ENCODE results near the gene KCNA1.

KCNA1 gene

GRCh38 chr12:4961311-4961710 is 51.6 kb downstream of the KCNA1 start:
- Histone ChIP-seq H2AK5ac (ENCODE audit: low read depth, low read length) (no peak overlapping the region), H3K27ac (replicated peaks; ENCODE audit: low read length) (no peak overlapping the region), H3K36me3 (replicated peaks in 1 of 2; ENCODE audit: control insufficient read depth in 2 of 2, insufficient read depth in 2 of 2, low read length in 2 of 2) (no peaks in the 10 kb centered on the region), H3K79me1 (ENCODE audit: low read depth, low read length) (no peaks in the 10 kb centered on the region), H3K14ac (ENCODE audit: low read length) (no peak overlapping the region), H3K9ac (ENCODE audit: low read depth, low read length, poor library complexity) (no peak overlapping the region), H4K8ac (ENCODE audit: low read depth, low read length) (no peak overlapping the region), H3K4me3 (ENCODE audit: low read length in 2 of 2) (no peak overlapping the region), H3K23ac (ENCODE audit: low read depth, low read length, poor library complexity) (no peak overlapping the region), H2BK12ac (ENCODE audit: low read length) (no peak overlapping the region), H3K4ac (ENCODE audit: low read length) (no peak overlapping the region), H2AFZ (ENCODE audit: low read length) (no peak overlapping the region), H3K18ac (ENCODE audit: low read length) (no peak overlapping the region), H2BK5ac (ENCODE audit: low read length) (no peak overlapping the region), H4K91ac (ENCODE audit: low read depth, low read length, poor library complexity) (no peak overlapping the region), H3K9me3 (replicated peaks in 1 of 2; ENCODE audit: control insufficient read depth in 2 of 2, insufficient read depth in 1 of 2, low read depth in 1 of 2, low read length in 2 of 2) (no peaks in the 10 kb centered on the region), H3K4me1 (ENCODE audit: control insufficient read depth in 2 of 2, insufficient read depth in 1 of 2, low read depth in 1 of 2, low read length in 2 of 2) (peaks cover 0 to 3% of the 10 kb centered on the region in 2 donors), H3K27me3 (ENCODE audit: control insufficient read depth in 3 of 3, insufficient read depth in 3 of 3, low read depth in 1 of 3, low read length in 3 of 3) (peaks cover 0 to 28% (median 0%) of the 10 kb centered on the region in 3 experiments), H2BK120ac (ENCODE audit: low read depth, low read length) (no peak overlapping the region), H2BK15ac (ENCODE audit: low read length) (no peak overlapping the region), H3K4me2 (ENCODE audit: insufficient read depth, low read length, poor library complexity, severe bottlenecking) (no peak overlapping the region)
- no peak for DNase-seq (ENCODE audit: low spot score)
- WGBS, 2 donors (ENCODE audit: extremely low coverage in 2 of 2, insufficient read length in 2 of 2, insufficient replicate concordance in 1 of 2) = no CpG with 5 or more reads among the region's 3 CpGs

GRCh38 chr12:4962539-4963486 is 53.1 kb downstream of the KCNA1 start:
- no peak overlapping the region for H3K4me2 ChIP-seq (ENCODE audit: insufficient read depth, low read length, poor library complexity, severe bottlenecking)
- peaks cover 0 to 34% (median 0%) of the 10 kb centered on the region in 3 experiments for H3K27me3 ChIP-seq (ENCODE audit: control insufficient read depth in 3 of 3, insufficient read depth in 3 of 3, low read depth in 1 of 3, low read length in 3 of 3)
- DNase-seq (ENCODE audit: low spot score) = no peak
- no peak overlapping the region for H4K91ac ChIP-seq (ENCODE audit: low read depth, low read length, poor library complexity)
- H2BK120ac ChIP-seq (ENCODE audit: low read depth, low read length) = no peak overlapping the region
- H3K14ac ChIP-seq (ENCODE audit: low read length) = peak overlapping the region; percentile 74
- no peaks in the 10 kb centered on the region for H3K79me1 ChIP-seq (ENCODE audit: low read depth, low read length)
- peaks cover 0 to 3% of the 10 kb centered on the region in 2 donors for H3K4me1 ChIP-seq (ENCODE audit: control insufficient read depth in 2 of 2, insufficient read depth in 1 of 2, low read depth in 1 of 2, low read length in 2 of 2)
- WGBS, 2 donors (ENCODE audit: extremely low coverage in 2 of 2, insufficient read length in 2 of 2, insufficient replicate concordance in 1 of 2) = no CpG with 5 or more reads among the region's 17 CpGs
- H2BK5ac ChIP-seq (ENCODE audit: low read length) = no peak overlapping the region
- no peak overlapping the region for H3K4ac ChIP-seq (ENCODE audit: low read length)
- no peak overlapping the region for H2AK5ac ChIP-seq (ENCODE audit: low read depth, low read length)
- no peaks in the 10 kb centered on the region for H3K36me3 ChIP-seq (replicated peaks in 1 of 2; ENCODE audit: control insufficient read depth in 2 of 2, insufficient read depth in 2 of 2, low read length in 2 of 2)
- no peak overlapping the region for H2BK12ac ChIP-seq (ENCODE audit: low read length)
- peak overlapping the region; percentile 29 for H3K18ac ChIP-seq (ENCODE audit: low read length)
- H3K9me3 ChIP-seq (replicated peaks in 1 of 2; ENCODE audit: control insufficient read depth in 2 of 2, insufficient read depth in 1 of 2, low read depth in 1 of 2, low read length in 2 of 2) = no peaks in the 10 kb centered on the region
- no peak overlapping the region for H3K27ac ChIP-seq (replicated peaks; ENCODE audit: low read length)
- no peak overlapping the region for H3K4me3 ChIP-seq (ENCODE audit: low read length in 2 of 2)
- H4K8ac ChIP-seq (ENCODE audit: low read depth, low read length) = no peak overlapping the region
- H2BK15ac ChIP-seq (ENCODE audit: low read length) = no peak overlapping the region
- H2AFZ ChIP-seq (ENCODE audit: low read length) = no peak overlapping the region
- H3K9ac ChIP-seq (ENCODE audit: low read depth, low read length, poor library complexity) = no peak overlapping the region
- no peak overlapping the region for H3K23ac ChIP-seq (ENCODE audit: low read depth, low read length, poor library complexity)
